Measurements from ENCODE around the gene POU3F1. TPM values are rescaled to one million over a fixed set of nuclear protein-coding genes. Genes with fewer than 3 reads are reported as not detected.

Gene POU3F1
- total and polyA plus RNA-seq, 2 donors (not counting 1 experiment from before 2014, with no cell fraction given), result 0.63 to 3.8 TPM

DNA sequence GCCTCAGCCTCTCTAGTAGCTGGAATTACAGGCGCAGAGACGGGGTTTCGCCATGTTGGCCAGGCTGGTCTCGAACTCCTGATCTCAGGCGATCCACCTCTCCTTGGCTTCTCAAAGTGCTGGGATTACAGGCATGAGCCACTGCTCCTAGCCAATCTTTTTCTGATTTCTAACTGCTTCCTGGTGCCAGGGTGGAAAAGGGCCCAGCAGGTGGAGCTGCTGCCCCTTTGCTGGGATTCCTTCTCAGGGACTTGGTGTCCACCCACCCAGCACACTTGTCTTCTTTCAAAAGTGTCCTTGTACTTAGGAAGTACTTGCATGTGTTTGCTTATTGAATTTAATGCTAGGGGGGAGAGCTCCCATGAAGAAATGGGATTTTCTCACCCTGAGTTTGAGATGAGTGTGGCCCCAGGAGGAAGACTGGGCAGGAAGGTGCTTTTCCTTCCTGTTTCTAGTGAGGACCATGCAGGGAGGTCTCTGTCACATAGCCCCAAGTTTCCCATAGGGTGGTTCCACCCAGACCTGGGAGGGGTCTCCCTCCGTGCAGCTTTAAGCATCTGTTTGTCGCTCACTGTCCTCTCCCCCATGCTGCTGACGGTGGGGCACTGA lies 19.9 kb downstream of the POU3F1 start:
- no peak overlapping the region for H3K4me2 ChIP-seq (replicated peaks; ENCODE audit: low read depth, low read length, poor library complexity, severe bottlenecking)
- peaks cover 6 to 33% of the 10 kb centered on the region in 2 experiments for H3K36me3 ChIP-seq (replicated peaks in 1 of 2; ENCODE audit: control extremely low read depth in 1 of 2, control insufficient read depth in 1 of 2, extremely low read depth in 1 of 2, insufficient read depth in 2 of 2, low read length in 1 of 2)
- H3K27me3 ChIP-seq (replicated peaks in 1 of 4; ENCODE audit: control extremely low read depth in 1 of 4, control insufficient read depth in 3 of 4, insufficient read depth in 4 of 4, low read length in 3 of 4), result no peaks in the 10 kb centered on the region
- peaks cover 5 to 13% of the 10 kb centered on the region in 2 donors for H3K4me1 ChIP-seq (ENCODE audit: control insufficient read depth in 2 of 2, insufficient read depth in 2 of 2, low read length in 2 of 2)
- ATAC-seq (ENCODE audit: low read depth), result no peak
- H3K79me2 ChIP-seq (ENCODE audit: control insufficient read depth, insufficient read depth, low read length), result no peaks in the 10 kb centered on the region
- no peaks in the 10 kb centered on the region for H4K20me1 ChIP-seq (ENCODE audit: control insufficient read depth, insufficient read depth, low read length, poor library complexity, severe bottlenecking)
- WGBS (ENCODE audit: insufficient coverage), result 85% methylated on average over 8 of the region's 8 CpGs
- ChIA-PET CTCF (interaction anchor here (0.7 to 3.5 kb wide), 7 partner anchors 11 to 795 kb away, joined by 3 to 15 read pairs (median 4); no protein-coding TSS in a partner anchor), POLR2A (no interaction called here)
- peak; percentile 31 for TF ChIP-seq CTCF (IDR thresholded peaks at IDR 0.05)
- TF ChIP-seq EZH2 (IDR thresholded peaks at IDR 0.05; ENCODE audit: borderline replicate concordance, insufficient read depth, low read depth, low read length, poor library complexity, severe bottlenecking), result no peak
- intact Hi-C loops (cut with micrococcal nuclease), result loop anchor here (1.0 to 5.0 kb wide), 2 partner anchors 476 to 809 kb away; no protein-coding TSS in a partner anchor
- no peaks in the 10 kb centered on the region for H3K9me3 ChIP-seq (ENCODE audit: control extremely low read depth in 1 of 3, control insufficient read depth in 2 of 3, insufficient read depth in 1 of 3, low read length in 2 of 3)
- H3K27ac Mint-ChIP-seq, result no peak overlapping the region
- peaks cover 4% of the 10 kb centered on the region for H3K27me3 Mint-ChIP-seq
- H3K4me3 ChIP-seq (ENCODE audit: control extremely low read depth in 1 of 5, extremely low read depth in 1 of 5, insufficient read depth in 1 of 5, low read depth in 2 of 5, low read length in 4 of 5), result no peak overlapping the region
- H3K9me3 Mint-ChIP-seq (ENCODE audit: insufficient read depth), result no peaks in the 10 kb centered on the region
- H3K4me1 Mint-ChIP-seq, result peaks cover 19% of the 10 kb centered on the region
- no peak overlapping the region for H3K4me3 Mint-ChIP-seq
- H2AFZ ChIP-seq (ENCODE audit: insufficient read depth, low read depth, low read length, poor library complexity, severe bottlenecking), result no peak overlapping the region
- DNase-seq, result peak; percentile 38
- no peak overlapping the region for H3K9ac ChIP-seq (ENCODE audit: low read length)
- no peak overlapping the region for H3K27ac ChIP-seq (ENCODE audit: low read length in 2 of 2)

DNA sequence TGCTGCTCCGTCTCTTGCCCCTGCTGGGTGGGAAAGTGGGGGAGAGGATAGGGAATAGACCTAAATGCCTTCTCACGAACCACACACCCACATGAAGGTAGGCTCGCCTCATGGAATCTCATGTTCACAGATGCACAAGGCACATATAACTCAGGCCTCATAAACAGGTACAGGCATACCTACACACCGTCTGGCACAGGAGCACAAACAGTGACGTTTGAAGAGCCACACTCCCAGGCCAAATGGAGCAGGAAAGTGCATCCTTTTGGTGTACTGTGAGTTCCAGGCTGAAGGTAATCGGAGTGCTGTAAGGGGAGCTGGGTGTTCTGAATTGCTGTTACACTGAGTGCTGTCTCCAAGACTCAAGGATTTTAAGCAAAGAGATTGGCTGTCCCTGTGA lies 20.9 kb downstream of the POU3F1 start:
- Histone ChIP-seq H3K27ac (ENCODE audit: low read length in 2 of 2) (no peak overlapping the region), H4K20me1 (ENCODE audit: control insufficient read depth, insufficient read depth, low read length, poor library complexity, severe bottlenecking) (no peaks in the 10 kb centered on the region), H3K4me2 (replicated peaks; ENCODE audit: low read depth, low read length, poor library complexity, severe bottlenecking) (no peak overlapping the region), H3K9ac (ENCODE audit: low read length) (no peak overlapping the region), H3K4me1 (ENCODE audit: control insufficient read depth in 2 of 2, insufficient read depth in 2 of 2, low read length in 2 of 2) (peaks cover 5 to 10% of the 10 kb centered on the region in 2 donors), H2AFZ (ENCODE audit: insufficient read depth, low read depth, low read length, poor library complexity, severe bottlenecking) (no peak overlapping the region), H3K4me3 (ENCODE audit: control extremely low read depth in 1 of 5, extremely low read depth in 1 of 5, insufficient read depth in 1 of 5, low read depth in 2 of 5, low read length in 4 of 5) (no peak overlapping the region), H3K36me3 (replicated peaks in 1 of 2; ENCODE audit: control extremely low read depth in 1 of 2, control insufficient read depth in 1 of 2, extremely low read depth in 1 of 2, insufficient read depth in 2 of 2, low read length in 1 of 2) (peaks cover 6 to 39% of the 10 kb centered on the region in 2 experiments), H3K79me2 (ENCODE audit: control insufficient read depth, insufficient read depth, low read length) (no peaks in the 10 kb centered on the region), H3K27me3 (replicated peaks in 1 of 4; ENCODE audit: control extremely low read depth in 1 of 4, control insufficient read depth in 3 of 4, insufficient read depth in 4 of 4, low read length in 3 of 4) (no peaks in the 10 kb centered on the region), H3K9me3 (ENCODE audit: control extremely low read depth in 1 of 3, control insufficient read depth in 2 of 3, insufficient read depth in 1 of 3, low read length in 2 of 3) (no peaks in the 10 kb centered on the region)
- DNase-seq (peak; percentile 14), ATAC-seq (ENCODE audit: low read depth) (no peak)
- intact Hi-C loops (cut with micrococcal nuclease), result loop anchor here (1.0 to 5.0 kb wide), 2 partner anchors 477 to 810 kb away; no protein-coding TSS in a partner anchor
- 89% methylated on average over 4 of the region's 6 CpGs for WGBS (ENCODE audit: insufficient coverage)
- no peak for TF ChIP-seq CTCF (IDR thresholded peaks at IDR 0.05)
- TF ChIP-seq EZH2 (IDR thresholded peaks at IDR 0.05; ENCODE audit: borderline replicate concordance, insufficient read depth, low read depth, low read length, poor library complexity, severe bottlenecking), result no peak
- H3K9me3 Mint-ChIP-seq (ENCODE audit: insufficient read depth), result no peaks in the 10 kb centered on the region
- H3K4me1 Mint-ChIP-seq, result peaks cover 19% of the 10 kb centered on the region
- ChIA-PET POLR2A (no interaction called here), CTCF (interaction anchor here (1.0 to 1.9 kb wide), 6 partner anchors 35 to 809 kb away, joined by 3 to 6 read pairs (median 4); no protein-coding TSS in a partner anchor)
- no peak overlapping the region for H3K27ac Mint-ChIP-seq
- H3K27me3 Mint-ChIP-seq, result no peaks in the 10 kb centered on the region
- H3K4me3 Mint-ChIP-seq, result no peak overlapping the region

Data from B cell (primary cell).